Activated CD4-positive, alpha-beta T cell treated with anti-CD3 and anti-CD28 coated beads, Interleukin-10, Interleukin-2, amounts not matched to agents 100 ng/mL and 50 ng/mL, durations not matched to agents 16 hours and 8 hours (primary cell): ENCODE measurements around the gene FARS2.

Experiments used
- DNase-seq: peaks from one replicate; pipeline ENCODE4 v3.0.0-alpha.2; 2020

Gene FARS2

DNA sequence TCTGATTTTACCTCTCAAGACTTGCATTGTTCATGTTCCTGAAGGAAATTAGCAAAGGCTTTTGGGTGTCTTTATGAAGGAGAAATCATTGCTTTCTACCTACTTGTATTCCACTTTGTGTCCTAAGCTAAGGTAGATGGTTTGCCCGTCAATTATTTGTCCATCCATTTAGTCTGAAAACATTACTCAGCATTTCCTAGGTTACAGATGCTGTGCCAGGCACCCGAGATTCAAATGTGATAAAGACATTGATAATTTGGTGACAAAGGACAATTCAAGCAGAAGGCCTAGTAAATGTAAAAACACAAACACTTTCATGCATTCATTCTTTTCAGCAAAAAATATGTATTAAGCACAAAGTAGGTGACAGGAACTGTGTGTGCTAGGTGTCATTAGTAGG lies 251.1 kb downstream of the FARS2 start:
- no peak for DNase-seq

DNA sequence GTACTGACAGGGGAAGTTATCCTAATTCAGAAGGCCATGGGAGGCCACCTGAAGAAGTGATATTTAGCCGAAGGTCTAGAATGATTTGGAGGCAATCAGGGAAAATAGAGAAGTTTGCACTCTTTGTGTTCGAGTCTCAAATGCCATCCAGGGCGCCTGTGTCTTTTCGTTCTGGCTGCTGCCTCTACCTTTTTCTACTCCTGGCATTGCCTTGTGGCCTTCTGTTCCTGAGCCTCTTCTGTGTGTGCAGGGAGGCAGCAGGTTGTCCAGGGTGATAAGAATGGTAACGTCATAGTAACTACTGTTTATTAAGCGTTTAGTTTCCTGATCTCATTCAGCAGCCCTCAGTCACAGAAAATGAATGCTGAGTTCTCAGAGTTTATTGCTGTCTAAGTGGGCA lies 252.1 kb downstream of the FARS2 start:
- no peak for DNase-seq

DNA sequence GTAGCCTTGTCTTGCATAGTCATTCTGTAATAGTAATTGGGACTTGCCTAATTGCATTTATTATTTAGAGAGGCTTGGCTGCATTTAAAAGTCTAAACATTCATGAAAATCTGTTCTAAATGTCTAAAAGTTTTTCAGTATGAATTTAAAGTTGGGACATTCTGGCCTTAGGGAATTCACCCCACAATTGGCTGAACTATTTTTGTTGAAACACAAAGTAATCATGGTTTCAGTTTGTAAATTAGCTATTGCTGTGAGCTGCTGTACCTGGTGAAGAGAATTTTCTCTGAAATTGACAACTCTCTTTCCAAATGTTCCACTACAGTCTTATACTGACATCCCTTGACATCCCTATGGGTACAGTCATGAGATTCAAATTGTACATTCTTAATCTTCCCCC lies 253.0 kb downstream of the FARS2 start:
- DNase-seq = no peak

- no peak for DNase-seq
Measured at GRCh38 chr6:5515200-5515599, 253.9 kb downstream of the FARS2 start.

GRCh38 chr6:5516036-5516435 lies 254.7 kb downstream of the FARS2 start:
- DNase-seq = peak; percentile 19

DNA sequence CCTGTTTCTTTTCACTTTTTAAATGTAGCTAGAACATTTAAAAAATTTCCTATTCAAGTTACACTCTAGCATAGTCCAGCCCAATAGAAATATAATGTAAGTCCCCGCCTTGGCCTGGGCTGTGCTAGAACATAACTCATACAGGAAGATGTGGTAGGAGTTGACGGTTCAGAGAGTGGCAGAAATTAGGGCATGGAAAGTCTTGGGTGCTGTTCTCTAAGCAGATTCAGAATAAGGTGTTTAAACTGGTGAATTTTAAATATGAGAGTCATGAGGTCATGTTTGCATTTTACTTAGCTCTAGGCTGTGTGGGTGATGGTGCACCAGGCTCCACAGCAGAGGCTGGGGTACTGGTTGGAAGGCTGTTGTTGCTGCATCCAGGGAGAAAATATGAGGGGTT lies 256.5 kb downstream of the FARS2 start:
- DNase-seq = peak; percentile 66

GRCh38 chr6:5518936-5519491 lies 257.7 kb downstream of the FARS2 start:
- peak; percentile 30 for DNase-seq

- no peak for DNase-seq
Measured at GRCh38 chr6:5520796-5521195, 259.5 kb downstream of the FARS2 start.

DNA sequence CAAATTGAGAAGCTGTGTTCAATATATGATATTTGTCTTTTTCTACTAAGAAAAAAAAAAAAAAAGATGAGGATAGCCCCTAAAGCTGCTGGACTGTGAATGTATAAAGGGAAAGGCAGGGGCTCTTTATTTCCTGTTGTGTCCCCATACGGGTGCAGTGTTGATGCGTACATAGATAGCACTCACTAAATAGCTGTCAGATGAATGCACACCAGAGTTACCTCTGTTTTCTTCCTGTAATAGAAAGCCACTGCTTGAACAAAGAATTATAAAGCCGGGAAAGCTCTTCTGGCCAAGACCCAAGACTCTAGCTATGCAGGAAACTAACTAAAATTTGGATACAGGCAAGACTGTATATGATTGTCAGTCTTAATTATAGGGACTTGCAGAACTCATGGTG lies 260.0 kb downstream of the FARS2 start:
- no peak for DNase-seq

DNA sequence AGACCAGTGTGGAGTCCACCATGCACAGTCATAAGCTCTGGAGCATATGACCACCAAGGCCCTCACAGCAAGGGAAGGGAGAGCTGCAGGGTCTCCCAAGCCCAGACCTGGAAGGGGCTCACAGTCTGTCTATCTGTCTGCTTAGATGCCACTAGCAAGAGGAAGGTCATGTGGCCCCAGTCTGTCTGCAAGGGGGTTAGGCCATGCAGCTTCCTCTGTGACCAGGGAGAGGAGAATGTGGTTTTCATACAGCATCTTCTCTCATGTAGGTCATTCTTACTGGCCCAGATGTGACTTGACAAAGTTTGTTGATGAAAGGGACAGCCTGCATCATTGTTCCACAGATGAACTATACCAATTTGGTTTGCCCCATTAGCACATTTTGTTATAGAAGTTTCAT lies 260.8 kb downstream of the FARS2 start:
- no peak for DNase-seq

GRCh38 chr6:5524110-5524509 lies 262.8 kb downstream of the FARS2 start:
- no peak for DNase-seq

GRCh38 chr6:5525209-5525608 lies 263.9 kb downstream of the FARS2 start:
- no peak for DNase-seq

DNA sequence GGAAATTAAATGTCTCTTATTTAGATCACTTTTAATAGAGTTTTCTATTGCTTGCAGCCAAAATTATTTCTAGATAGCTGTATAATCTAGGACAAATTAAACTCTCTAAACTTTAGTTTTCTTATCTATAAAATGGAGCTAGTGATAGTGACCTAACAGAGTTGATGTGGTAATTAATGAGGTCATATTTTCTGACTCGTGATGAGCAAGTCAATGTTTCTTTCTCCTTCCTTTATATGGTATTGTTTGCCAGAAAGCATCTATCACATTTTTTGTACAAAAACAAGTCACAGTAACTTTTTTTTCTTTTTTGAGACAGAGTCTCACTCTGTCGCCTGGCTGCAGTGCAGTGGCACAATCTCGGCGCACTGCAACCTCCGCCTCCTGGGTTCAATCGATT lies 267.7 kb downstream of the FARS2 start:
- DNase-seq = no peak

GRCh38 chr6:5529733-5530132 lies 268.4 kb downstream of the FARS2 start:
- DNase-seq = no peak

GRCh38 chr6:5531161-5531560 lies 269.8 kb downstream of the FARS2 start:
- no peak for DNase-seq

- DNase-seq = peak; percentile 16
Measured at GRCh38 chr6:5531853-5532375, 270.6 kb downstream of the FARS2 start.

DNA sequence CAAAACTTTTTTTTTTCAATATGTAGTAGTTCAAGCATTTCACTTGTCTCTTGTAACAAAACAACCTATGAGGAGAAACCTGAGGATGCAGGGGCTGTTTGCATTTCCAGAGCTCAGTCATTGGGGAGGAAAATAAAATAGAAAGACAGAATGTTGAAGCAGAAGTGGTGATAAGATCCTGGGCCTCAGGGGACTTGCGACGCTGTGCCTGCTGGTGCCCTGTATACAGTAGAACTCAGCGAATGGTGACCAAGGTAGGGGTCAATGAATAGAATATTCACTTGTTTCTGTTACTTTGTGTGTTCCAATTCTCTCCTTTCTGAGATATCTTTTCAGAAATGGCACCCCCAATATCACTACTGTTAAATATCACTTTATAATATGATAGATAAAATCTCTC lies 271.6 kb downstream of the FARS2 start:
- DNase-seq = no peak

DNA sequence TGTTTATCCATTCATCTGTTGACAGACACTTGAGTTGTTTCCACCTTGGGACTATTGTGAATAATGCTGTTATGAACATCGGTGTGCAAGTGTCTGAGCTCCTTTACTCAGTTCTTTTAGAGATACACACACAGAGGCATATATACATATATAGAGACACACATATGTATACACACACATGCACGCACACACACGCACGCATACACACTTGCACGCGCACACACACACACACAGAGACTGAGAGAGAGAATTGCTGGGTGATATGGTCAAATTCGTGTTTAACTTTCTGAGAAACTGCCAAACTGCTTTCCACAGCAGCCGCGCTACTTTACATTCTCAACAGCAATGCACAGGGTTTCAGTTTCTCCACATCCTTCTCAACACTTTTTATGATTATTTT lies 273.3 kb downstream of the FARS2 start:
- DNase-seq = no peak

GRCh38 chr6:5536644-5537043 lies 275.3 kb downstream of the FARS2 start:
- no peak for DNase-seq

GRCh38 chr6:5537132-5537531 lies 275.8 kb downstream of the FARS2 start:
- DNase-seq = no peak

DNA sequence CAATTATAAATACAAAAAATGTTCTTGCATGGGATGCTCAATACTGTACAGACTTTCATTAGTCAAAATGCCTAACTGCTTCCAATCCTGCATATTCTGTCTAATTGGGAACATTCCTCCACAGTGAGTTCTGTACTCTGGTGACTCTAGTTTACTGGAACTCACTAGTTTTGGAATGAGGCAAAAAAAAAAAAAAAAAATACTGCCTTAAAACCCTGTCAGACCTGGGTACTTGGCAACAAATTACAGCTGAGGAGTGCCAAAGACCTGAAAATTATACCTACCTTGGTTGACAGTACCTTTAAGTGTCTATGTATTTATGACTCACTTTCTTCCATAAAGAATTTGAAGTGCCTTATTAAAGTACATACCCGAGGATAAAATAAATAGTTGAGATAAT lies 276.7 kb downstream of the FARS2 start:
- DNase-seq = no peak

GRCh38 chr6:5540370-5540769 lies 279.1 kb downstream of the FARS2 start:
- DNase-seq = no peak

GRCh38 chr6:5541025-5541424 lies 279.7 kb downstream of the FARS2 start:
- DNase-seq = no peak

DNA sequence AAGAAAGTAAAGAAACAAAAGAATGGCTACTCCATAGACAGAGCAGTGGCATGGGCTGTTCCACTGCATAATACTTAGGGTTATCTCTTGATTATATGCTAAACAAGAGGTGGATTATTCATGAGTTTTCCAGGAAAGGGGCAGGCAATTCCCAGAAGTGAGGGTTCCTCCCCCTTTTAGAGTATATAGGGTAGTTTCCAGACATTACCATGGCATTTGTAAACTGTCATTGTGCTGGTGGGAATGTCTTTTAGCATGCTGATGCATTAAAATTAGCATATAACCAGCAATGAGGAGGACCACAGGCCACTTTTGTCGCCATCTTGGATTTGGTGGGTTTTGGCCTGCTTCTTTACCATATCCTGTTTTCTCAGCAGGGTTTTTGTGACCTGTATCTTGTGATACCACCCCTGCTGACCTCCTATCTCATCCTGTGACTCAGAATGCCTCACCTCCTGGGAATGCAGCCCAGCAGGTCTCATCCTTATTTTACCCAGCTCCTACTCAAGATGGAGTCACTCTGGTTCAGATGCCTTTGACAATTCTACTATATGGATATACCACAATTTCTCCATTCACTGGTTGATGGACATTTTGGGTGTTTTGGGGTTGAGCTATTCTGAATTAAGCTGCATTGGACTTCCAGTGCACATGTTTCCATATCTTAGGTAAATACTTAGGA lies 280.6 kb downstream of the FARS2 start:
- no peak for DNase-seq

- DNase-seq = no peak
Measured at GRCh38 chr6:5547556-5547955, 286.2 kb downstream of the FARS2 start.
